GM18858 (cell line): ENCODE data around the gene ATP6V0A4.
"Not testable (repeated sequence)": the region's sequence is repeated elsewhere in the genome, so short reads cannot be mapped to it uniquely, and the experiment has no call there.

Source experiments
- ATAC-seq: cut with Tn5 transposase; IDR thresholded peaks from one replicate; pipeline ENCODE4 v1.9.1; 2021; ENCODE audit not compliant: unreplicated experiment

Gene ATP6V0A4

DNA sequence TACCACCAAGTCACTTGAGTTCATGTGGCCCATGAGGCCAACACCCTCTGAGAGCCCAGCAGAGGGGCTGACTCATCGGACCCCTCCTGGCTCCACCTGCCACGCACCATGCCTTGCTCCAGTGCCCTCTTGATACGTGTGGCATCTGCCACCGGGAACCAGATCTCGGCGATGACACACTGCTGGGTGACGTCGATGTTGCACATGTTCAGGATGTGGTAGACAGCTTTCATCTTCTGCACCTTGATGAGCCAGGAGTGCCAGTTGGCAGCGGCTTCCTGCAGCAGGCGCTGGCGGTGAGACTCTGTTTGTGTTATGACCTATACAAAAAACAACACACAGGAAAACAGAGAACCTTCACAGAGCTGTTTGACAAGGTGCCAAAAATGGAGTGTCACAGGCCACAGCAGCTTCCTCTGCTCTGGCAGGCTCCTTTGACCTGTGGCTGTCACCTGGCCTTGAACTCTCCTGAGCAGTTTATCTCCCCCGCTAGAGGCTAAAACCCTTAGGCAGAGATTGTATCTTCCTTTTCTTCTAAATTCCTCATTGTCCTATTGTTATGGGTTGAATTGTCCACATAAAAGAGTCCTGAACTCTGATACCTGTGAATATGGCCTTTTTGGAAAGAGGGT is 45.4 kb downstream of the ATP6V0A4 start:
- ATAC-seq = peak; percentile 84

DNA sequence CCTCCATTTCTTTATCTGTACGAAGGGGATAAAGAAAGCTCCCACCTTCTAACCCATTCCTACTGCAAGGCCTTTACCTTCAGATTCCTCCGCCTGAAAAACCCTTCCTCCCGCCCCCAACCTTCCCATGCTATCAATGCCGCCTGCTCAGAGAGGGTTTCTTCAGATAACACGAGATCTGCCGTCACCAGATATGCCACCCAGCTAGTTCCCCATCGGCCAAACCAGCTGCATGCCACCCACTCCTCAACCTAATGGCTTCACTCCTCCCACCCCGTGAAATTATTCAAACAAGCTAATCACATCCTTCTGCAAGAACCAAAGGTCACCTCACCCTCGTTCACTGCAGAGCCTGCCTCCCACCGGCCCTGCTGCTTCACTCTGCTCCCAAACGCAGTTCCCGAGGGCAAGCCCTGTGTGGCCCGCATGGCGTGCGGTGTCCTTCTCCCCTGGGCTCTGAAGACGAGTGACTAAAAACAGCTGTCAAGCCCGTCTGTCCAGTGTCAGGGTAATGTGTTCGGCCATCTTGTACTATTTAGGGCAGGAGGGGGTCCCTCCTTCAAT is 47.0 kb downstream of the ATP6V0A4 start:
- no peak for ATAC-seq

DNA sequence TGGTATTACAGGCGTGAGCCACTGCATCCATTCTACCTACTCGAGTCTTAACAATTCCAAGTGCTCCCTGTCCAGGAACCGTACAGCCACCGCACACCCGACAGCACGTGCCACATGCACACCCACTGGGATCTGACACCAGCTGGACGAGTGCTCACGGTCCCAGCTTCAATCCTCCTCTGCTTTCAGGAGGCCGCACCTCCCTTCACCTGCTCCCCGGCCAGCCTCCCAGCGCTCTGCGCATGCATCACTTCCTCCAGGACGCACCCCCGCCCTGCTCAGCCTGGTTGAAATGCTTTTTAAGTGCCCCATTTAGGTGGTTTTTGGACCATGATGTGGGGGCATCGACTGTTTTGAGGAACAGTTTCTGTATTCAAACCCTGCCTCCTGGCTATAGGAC is 47.5 kb downstream of the ATP6V0A4 start:
- ATAC-seq = no peak

DNA sequence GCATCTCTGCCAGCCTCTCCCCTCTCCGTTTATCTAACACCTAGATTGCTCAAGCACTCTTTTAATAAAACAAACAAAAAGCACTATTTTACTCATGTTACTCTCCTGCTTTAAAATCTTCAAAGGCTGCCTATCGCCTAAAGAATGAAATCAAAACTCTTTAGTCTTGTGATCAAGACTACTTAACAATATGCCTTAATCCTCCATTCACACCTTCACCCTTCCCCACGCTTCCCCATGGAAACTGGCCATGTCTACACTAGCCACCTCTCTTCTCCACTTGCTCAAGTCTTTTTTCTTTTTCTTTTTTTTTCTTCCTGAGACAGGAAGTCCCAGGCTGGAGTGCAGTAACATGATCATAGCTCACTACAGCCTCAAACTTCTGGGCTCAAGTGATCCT is 48.0 kb downstream of the ATP6V0A4 start:
- no peak for ATAC-seq

DNA sequence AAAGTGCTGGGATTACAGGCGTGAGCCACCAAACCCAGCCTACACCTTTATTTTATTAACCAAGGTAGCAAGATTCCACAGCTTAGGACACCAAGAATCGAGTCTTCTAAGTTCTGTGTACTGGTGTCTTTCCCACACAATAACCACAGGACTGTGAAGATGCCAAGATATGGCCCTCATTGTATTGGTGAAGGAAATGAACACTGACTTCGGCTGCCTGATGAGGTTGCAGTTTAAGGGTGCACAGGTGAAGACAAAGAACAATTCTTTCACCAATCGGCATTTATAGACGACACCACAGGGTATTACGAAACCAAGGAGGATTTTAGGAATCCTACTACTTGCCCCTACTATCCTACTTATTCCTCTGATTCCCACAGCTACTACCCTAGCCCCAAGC is 49.3 kb downstream of the ATP6V0A4 start:
- no peak for ATAC-seq

DNA sequence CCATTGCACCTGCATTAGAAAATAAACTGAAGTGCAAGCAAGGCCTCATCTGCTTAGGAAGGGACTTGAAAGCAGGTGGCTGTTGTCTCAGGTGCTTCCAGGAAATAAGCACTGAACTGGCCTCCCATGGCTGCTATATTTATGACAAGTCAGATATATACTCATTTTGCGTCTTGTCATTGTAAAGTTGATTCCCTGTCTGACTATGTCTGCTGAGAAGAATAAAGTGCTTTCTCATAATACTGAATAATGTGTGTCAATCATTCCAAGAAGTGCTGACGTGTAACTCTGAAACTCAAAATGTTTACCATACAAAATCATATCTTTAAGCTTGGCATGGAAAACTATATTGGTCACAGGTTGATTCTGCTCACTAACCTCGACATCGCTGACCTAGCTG is 51.9 kb downstream of the ATP6V0A4 start:
- ATAC-seq = no peak

DNA sequence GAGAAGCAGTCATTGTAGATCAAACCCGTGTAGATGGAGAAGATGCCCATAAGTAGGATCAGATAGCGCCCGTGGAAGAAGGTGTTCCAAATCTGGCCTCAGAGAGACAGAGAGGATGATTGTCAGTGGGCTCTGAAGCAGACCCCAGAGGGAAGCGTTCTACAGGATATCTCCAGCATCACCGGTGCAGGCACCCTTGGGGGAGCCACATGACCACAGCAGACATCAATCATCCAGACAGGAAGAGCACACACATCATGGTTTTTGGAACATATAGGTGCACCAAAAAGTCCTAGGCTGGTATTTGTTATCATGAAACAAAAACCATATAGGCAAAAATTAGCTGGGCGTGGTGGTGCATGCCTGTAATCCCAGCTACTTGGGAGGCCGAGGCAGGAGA is 52.8 kb downstream of the ATP6V0A4 start:
- no peak for ATAC-seq

DNA sequence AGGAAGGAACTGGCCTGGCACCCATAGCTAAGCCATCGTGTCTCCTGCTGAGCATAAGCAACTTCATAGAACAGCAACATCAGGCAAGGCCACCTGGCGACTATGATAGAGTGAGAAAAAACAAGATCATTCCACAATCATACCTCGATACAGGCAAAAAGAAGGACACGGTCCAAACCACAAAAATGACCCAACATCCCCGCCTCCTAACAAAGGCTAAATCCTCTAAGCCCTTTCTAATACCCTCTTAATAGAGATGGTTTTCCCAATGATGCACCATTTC is 56.6 kb downstream of the ATP6V0A4 start:
- ATAC-seq = no peak

DNA sequence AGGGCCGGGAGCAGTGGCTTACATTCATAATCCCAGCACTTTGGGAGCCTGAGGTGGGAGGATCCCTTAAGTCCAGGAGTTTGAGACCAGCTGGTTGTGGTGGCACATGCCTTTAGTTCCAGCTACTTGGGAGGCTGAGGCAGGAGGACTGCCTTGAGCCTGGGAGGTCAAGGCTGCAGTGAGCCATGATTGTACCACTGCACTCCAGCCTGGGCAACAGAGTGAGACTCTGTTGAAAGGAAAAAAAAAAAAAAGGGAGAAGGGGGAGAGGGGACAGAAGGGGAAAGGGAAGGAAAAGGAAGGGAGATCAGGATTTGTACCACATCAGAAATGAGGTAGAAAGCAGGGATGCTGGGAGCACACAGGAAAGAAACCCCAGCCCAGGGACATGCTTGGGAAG is 58.1 kb downstream of the ATP6V0A4 start:
- ATAC-seq = no peak

DNA sequence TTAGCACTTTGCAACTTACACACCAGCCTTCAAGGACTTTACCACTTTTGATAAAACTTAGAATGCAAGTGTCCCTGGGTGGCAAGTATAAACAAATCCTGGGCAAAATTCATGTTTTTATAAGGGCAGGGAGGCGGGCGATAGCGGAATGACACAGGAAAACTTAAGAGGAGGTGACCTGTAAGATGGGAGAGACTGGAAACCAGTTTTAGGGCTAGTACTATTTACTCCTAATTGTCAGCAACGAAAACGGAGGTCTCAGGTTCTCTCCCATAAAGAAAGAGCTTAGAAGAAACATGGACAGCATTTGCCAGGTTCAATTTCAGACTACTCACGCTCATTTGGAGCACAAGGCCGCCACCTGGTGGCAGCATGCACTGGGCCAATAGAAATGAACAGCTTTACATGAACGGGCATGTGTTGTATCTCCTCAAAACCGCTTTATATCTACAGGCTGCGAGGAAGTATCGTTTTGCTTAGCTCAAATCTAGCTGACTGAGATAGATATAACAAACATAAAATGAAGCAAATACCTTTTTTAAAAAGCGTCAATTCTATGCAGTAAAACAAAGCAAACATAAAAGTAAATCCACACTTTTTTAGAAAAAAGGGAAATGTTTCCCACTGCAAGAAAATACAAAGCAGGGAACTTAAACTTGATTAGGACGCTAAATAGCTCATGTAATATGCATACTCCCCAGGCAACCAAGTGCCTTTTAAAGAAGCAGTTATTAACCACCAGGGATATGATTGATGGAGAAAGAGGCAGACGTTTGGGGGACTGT is 59.3 kb downstream of the ATP6V0A4 start:
- peak; percentile 96 for ATAC-seq

DNA sequence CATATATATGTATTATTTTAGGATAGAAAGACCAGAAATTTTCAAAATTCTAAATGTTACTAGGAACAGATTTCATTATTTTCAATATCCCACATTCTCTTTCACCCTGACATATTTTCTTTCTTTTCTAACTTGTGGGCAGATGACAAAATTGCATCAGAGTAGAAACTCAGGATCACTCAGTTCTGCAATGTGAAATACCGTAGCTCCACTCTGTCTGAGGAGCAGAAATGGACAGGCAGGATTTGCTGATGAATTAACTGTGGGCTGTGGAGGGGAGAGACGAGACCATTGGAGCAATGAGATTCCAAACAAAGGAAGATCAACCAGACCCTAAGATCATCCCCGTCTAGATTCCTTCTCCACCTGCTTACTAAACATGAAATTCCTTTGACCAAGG is 59.9 kb downstream of the ATP6V0A4 start:
- ATAC-seq = no peak

DNA sequence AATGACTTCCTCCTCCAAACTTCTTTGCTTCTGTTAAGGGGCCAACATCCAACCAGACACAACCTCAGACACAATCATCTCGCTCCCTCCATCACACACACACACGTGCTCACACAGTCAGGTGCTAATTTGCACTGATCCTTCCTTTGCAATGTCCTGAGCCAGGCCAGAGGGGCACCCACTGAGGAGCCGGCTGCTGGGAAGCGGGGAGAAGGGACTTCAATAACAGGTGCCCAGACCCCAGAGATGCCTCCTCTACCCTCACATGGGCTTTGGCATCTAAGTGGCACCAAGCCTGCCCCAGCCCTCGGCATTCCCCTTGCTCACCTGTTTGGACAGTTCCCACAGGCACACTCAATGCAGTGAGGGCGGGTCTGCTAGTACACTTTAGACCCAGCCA is 62.6 kb downstream of the ATP6V0A4 start:
- ATAC-seq = no peak

DNA sequence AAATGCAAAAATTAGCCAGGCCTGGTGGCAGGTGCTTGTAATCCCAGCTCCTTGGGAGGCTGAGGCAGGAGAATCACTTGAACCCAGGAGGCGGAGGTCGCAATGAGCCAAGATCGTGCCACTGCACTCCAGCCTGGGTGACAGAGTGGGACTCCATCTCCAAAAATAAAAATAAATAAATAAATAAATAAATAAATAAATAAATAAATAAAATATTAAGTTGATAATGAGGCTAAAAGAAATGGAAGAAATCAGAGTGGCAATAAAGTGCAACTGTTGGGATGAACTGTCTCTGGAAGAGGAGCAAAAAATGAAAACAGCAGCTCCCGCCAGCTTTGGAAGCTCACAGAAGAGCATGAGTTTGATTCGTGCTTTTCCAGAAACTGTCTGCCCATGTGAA is 66.3 kb downstream of the ATP6V0A4 start:
- ATAC-seq = not testable (repeated sequence)

DNA sequence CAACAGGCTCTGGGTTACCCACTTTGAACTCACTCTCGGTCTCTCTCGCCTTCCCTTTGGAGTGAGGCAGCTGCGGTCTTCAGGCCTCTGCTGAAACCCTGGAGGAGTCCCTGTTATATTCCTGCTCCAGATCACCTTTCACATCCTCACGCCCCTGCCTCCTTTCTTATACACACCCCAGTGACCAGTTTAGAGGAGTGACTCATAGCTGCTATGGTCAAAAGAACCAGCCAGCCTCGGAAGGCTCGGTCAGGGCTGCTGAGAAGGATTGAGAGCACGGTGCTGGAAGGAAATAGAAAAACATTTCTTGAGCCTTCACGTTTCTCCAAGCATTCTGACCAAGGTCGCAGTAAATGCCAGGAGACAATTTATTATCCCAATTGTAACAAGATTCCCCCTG is 68.6 kb downstream of the ATP6V0A4 start:
- no peak for ATAC-seq

DNA sequence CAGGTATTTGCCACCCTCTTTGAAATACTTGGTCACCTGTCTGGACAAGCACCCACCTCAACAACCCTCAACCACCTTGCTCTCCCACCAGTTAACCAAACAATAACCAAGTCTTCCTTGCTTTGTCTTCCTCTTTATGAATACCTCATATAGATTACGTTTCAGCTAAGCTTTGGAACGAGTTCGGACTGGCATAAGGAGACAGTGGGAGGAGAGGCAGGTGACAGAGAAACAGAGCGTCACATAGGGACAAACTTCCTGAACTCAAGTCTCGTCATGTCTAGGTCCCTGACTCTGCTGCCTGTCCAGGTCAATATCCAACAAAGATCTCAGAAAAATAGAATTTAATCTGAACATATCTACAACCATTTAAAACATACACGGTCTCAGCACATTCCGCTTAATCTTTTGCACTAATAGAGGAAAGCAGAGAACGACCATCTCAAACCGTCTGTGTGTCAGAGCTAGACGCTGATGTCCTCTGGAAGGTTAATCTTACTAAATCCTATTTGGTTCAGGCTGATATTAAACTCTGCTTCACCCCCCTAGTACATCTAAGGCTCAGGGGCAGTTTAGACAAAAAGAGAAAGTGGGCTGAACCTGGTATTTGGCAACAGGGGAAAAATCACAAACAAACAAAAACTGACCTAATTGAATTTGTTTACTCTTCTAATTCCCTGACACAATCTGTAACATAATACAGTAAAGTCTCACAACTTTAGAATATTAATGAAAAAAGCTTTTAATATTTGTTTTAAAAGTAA is 70.5 kb downstream of the ATP6V0A4 start:
- no peak for ATAC-seq

DNA sequence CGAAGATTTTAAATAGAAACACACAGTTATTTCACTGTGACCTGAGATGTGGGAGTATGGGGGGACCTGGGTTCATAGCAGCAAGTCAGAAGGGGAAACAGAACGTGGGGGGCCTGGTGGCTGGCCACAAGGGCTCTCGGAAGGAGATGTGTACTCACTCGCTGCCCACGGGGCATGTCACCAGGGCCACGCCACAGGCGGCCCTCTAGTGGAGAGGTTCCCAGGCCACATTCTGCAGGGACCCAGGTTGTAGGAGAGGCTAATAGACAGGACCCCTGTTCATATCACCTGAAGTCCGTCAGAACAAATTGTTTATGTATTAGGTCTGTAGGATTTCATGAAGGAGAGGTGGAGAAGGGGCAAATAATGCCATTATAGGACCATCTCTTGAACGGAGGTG is 71.7 kb downstream of the ATP6V0A4 start:
- no peak for ATAC-seq

DNA sequence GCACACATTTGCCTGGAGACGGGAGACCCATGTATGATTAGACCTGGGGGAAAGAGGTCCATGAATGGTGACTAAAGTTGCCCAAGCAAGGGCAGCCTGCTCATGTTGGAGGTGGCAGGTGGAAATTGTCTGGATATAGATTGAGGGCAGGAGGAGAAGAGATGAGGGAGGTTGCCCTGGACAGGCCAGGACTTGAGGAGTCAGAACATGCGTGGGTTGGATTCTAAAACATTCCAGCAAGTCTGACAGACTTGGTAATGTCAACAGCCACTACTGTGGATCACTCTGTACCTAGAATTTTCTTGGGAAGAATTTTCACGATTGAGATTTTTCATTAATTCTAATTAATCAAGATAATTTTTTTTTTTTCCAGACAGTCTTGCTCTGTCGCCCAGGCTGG is 77.7 kb downstream of the ATP6V0A4 start:
- no peak for ATAC-seq

DNA sequence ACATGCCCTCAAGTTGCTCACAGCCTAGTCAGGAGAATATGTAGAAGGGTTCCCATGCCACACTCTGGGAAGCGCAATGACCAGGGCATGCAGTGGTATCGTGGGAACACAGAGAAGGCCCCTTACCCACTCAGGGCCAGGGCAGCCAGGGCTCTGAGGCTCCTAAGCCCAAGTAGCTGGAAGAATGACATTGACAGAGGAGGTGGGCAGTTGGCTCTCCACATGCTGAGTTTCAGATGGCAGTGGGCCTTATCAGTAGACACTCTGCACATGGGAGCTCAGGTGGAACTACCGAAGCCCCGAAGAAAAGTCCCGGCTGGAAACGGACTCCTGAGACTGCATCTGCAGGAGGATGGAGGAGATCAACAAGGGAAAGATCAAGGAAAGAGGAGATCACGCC is 81.1 kb downstream of the ATP6V0A4 start:
- ATAC-seq = no peak

DNA sequence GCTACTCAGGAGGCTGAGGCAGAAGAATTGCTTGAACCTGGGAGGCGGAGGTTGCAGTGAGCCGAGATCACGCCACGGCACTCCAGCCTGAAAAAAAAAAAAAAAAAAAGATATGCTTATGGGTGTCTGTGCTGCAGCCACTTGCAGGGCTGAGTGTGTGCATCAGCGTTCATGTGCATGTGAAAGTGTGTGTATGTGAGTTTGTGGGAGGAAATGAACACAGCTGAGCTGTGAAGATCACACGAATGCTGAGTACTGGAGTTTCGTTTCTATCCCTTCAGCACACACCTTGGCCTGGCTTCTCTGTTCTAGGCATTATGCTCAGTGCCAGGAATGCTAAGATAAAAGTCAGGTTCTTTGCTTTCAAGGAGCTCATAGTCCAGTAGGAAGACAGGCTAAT is 84.8 kb downstream of the ATP6V0A4 start:
- ATAC-seq = no peak

DNA sequence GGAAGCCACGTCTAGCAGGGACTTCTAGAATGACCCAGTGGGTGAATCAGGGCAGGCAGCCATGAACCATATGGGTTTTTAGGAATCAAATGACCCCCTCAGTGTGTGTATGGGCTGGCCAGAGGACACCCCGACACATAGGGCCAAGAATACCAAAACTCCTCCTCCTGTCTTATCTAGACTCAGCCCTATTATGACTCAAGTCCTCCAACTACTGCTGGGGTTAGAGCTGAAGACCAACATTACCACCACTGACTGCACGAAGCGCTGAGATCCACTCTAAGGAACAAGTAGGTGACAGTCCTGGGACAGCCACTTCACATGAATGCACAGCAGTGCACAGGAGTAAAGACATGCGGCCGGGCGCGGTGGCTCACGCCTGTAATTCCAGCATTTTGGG is 85.3 kb downstream of the ATP6V0A4 start:
- no peak for ATAC-seq

DNA sequence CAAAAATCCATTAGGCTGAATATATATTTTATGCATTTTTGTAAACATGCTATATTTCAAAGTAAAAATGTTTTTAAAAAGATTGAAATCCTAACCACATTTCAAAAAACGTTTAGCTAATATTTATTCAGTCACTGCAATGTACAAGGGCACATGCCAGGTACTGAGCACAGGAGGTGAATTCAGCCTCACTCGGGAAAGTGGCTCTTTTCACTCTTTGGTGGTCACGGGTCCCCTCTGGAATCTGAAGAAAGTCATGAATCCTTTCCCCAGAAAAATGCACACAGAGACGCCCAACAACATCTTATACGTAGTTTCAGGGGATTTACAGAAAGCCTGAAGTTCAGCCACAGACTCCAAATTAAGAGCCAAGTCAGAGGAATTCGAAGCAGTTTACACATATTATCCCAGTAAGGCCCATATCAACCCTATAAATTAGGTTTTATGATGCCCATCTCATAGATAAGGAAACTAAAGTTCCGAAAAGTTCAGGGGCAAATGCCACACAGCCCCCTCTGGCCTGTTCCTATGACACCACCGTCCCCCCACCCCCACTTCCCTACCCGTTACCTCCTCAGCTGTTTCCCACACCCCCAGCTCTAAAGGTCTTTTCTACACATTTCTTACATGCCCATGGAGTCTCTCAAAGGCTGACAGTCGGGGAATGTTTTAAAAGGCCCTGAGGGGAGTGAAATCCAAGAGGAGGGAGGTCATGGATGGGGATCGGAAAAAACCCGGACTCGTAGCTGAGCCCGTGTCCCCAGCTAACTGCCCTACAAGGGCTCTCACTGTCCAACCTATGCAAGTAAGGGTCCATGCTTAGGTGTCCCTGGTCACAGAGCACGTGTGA is 87.2 kb downstream of the ATP6V0A4 start:
- no peak for ATAC-seq
